GM21390 (cell line): ENCODE data around the gene SLC9A9.
"Not testable (repeated sequence)": the region's sequence is repeated elsewhere in the genome, so short reads cannot be mapped to it uniquely, and the experiment has no call there.

Experiments
- ATAC-seq: cut with Tn5 transposase; IDR thresholded peaks from one replicate; pipeline ENCODE4 v1.9.1; 2021; ENCODE audit not compliant: unreplicated experiment

SLC9A9 gene

DNA sequence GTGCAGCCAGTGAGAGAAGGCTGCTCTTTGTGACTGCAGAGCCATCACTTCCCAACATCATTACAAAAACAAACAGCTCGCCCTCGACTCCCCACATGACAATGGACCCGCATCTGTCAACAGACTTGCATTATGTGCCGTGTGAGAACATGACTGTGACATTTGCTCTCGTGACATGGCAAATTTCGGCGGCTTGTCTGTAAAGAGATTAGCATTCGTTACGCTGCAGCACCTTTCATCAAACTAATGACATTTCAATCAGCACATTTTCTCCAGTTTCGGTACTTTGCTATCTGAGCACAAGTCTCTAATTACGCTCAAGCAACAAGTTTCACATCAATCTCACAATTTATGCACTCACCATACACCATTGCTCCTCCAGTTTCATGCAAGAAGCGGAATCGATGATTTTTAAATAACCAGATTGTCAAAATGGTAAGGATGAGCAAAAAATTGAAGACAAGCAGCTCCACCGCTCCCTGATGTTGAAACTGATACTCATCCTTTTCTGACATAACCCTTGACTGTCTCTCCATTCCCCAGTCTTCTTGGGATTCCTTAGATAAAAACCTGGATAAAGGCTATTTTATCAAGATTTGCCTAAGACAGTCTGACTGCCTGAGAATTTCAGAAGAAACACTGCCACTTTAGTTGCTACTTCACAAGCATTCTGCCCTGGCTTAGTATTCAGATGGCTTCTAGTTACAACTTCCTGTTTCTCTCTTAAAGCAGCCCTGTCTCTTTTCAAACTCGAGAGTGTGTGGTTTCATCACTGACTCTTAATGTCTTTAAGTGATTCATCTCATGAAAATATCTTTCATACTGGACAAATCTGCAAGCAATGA lies at the start of gene SLC9A9:
SLC9A9 (minus strand) TSS at position 682 of the 845 bp plus-strand sequence; CDS start at position 536, 146 bp downstream.
- ATAC-seq = peak; percentile 87

DNA sequence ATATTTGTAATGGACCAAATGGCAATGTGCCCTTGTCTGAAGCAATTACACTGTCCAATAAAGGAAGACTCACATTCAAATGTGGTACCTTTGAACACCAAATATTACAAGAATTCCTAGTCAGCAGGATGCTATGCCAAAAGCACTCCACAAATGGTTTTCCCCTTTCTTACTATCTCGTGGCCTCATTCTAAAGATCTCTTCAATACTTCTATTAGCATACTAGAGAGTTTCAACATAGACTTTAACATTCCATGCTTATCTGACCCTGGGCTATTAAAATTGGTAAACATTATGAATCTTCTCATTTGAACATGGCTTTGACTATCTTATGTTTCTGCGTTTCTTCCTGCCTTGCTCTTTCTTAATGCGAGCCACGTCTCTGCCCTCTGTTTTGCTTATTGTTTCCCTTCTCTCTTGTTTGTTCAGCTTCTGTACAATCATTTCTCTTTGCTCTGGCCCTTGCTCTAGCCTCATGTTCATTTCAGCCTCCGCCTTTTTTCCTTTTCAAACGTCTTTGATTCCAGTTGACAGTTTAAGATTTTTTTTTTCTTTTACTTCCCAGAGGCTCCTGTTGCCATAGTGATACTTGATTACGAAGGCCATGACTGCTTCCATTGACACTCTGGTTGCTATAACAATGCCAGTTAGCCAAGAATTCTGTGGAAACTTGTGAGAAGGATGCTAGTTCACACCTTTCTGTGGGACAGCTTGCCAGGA lies 49.5 kb upstream of the SLC9A9 start:
- no peak for ATAC-seq

DNA sequence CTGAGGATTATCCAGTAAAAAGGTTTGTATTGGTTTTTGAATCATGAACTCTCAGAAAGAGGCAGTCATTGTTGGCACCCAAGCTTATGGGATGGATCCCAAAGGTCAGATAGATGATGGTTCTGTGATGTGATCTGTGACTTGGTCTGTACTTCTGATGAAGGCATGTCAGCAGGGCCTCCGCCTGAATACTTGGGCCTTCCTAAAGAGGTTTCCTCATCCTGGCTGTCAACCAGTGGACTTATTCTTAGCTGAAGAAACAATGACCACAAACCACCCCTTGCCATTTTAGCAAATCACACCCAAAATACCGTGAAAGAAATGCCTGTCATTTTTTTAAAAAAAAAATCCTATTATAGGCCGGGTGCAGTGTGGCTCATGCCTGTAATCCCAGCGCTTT lies 48.2 kb upstream of the SLC9A9 start:
- no peak for ATAC-seq

DNA sequence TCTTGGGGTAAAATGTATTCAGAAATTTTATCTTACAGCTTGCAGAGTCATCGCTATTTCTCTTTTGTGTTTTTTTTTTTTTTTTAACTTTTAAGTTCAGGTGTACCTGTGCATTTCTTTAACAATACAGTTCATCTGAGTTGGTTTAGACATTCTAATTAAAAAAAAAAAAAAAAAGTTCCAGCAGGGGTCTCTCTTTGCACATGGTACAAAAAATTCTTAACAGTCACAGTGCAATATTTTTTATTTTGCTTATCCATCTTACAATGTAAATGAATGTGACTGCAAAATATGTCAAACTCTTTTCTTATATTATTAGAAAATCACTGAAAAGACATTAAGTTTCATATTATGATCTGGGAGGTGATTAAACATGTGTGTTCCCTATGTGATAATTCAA lies 47.5 kb upstream of the SLC9A9 start:
- no peak for ATAC-seq

DNA sequence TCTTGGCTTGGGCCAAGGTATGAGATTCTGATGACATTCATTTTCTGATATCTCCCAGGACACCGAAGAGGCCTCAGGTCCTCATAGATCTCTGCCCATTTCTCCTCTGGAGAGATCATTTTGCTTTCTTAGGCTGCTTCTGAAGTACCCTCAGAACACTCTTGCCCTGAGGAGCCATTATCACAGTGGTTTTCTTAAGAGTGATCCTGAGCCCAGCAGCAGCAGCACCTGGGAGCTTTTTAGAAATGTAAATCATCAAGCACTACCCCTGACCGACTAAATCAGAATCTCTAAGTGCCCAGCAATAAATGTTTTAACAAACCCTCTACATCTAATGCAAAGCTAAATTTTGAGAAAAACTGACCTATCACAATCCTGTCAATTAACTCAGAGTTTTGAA lies 40.6 kb upstream of the SLC9A9 start:
- no peak for ATAC-seq

DNA sequence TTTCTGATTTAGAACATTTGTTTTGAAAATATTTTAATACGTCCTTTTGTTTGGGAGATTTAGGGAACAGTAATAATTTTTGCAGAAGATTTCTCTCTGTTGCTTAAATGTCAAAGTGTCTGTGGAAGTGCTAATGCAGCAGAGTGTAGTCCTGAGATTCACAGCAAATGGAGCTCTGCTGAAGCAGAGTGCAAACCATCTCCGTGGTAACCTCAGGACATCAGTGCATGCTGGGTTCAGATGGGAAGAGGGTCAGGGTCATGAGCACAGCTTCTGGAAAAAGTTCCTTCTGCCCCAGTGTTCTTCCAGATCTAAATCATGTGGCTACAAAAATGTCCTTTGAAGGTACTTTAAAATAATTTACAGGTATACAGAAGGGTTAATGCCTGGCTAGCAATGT lies 39.9 kb upstream of the SLC9A9 start:
- ATAC-seq = no peak

DNA sequence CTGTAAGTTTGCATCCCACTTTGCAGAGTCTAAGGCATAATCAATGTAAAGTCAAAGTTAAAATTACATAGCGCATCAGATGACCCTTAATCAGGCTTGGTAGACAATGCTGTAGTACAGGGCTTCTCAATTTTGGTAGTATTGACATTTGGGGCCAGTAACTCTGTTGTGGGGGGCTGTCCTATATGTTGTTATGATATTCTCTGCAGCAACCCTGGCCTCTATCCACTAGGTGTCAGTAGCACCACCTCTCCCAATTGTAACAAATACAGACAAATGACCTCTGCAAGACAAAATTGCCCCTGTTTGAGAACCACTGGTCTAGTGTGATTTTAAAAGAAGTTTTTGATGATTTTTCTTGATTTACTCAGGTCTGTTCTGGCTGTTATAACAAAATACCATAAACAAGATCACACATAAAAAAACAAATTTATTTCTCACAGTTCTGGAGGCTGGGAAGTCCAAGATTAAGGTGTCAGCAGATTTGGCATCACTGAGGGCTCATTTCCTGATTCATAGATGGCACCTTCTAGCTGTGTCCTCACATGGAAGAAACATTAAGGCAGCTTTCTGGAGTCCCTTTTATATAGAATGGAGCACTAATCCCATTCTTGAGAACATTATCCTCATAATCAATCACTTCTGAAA lies 37.6 kb upstream of the SLC9A9 start:
- peak; percentile 89 for ATAC-seq

DNA sequence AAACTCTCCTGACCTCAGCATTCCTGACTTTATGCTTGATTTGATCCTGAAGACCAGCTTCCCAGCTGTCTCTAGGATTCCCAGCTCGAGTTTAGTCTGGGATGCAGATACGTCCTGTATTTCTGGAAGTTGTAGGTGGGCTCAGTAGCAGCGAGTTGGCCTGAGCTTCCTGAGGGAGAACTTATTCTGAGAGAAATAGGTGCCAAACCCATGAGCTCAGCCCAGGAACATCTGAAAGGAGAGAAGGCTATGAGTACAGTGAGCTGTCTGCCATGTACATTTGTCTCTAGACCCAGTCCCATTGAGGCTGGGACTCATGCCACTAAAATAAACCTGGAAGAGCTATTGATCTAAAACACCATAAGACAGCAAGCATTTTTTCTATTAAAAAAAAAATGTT lies 36.6 kb upstream of the SLC9A9 start:
- ATAC-seq = no peak

DNA sequence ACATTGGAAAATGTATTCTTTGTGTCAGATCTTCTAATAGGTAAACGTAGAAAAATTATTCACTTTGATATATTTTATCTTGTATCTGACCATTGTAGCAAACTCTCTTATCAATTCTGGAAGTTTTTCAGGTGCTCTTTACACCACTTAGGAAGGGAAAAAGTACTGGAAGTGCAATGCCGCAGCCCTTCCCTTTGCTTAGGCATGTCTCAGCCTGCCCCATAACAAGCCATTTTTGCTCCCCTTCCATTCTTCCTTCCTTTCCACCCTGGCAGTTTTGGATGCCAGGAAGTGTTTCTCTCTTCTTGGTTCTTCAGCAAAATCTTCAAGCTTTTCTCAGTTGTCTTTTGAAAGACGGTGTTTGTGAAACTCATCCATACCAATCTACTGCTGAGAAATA lies 34.9 kb upstream of the SLC9A9 start:
- no peak for ATAC-seq

- ATAC-seq = no peak
Measured at GRCh38 chr3:143881095-143881494, 32.8 kb upstream of the SLC9A9 start.

DNA sequence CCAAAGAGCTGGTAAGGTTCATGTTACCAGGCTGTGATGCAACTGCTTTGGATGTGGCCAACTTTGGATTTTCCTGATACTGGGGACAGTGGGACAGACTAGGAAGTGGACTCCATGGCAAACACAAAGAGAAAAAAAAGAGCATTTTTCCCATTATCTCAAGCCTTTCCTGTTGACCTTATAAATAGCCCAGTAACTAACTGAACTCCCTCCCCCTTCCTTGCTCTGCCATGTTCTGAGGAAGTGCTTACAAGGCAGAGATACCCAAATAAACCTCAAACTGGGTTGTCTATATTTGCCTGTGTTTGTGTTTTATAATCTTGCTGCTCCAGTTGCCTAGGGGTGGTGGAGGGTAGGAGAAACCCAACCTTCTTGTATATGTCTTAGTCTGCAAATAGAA lies 27.3 kb upstream of the SLC9A9 start:
- no peak for ATAC-seq

- ATAC-seq = not testable (repeated sequence)
Measured at GRCh38 chr3:143873553-143873952, 25.3 kb upstream of the SLC9A9 start.

DNA sequence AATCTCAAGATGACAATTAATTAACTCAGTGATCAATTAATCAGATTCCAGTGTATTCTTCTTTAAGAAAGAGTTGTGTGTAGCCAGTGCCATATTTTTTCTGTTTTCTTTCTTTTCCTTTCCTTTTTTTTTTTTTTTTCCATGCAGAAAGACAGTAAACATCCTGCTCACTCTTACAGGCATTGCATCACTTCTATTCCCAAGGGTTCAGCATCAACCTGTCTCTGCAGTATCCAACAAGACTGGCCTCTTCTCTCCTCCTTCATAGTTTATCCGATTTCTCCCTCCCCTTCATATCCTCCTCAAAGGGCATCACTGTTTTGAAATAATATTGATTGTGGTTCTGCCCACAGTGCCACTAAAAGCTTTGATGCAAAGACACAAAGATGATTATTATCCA lies 17.0 kb upstream of the SLC9A9 start:
- no peak for ATAC-seq

DNA sequence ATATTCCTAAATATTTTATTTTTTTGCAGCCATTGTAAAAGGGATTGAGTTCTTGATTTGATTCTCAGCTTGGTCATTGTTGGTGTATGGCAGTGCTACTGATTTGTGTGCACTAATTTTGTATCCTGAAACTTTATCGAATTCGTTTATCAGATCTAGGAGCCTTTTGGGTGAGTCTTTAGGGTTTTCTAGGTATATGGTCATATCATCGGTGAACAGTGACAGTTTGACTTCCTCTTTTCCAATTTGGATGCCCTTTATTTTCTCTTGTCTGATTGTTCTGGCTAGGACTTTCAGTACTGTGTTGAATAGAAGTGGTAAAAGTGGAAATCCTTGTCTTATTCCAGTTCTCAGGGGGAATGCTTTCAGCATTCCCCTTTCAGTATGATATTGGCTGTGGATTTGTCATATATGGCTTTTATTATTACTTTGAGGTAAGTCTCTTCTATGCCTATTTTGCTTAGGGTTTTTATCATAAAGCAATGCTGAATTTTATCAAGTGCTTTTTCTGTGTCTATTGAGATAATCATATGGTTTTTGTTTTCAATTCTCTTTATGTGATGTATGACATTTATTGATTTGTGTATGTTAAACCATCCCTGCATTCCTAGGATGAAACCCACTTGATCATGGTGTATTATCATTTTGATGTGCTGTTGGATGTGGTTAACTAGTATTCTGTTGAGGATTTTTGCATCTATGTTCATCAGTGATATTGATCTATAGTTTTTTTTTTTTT lies 11.4 kb upstream of the SLC9A9 start:
- ATAC-seq = no peak

- no peak for ATAC-seq
Measured at GRCh38 chr3:143856252-143856970, 8.1 kb upstream of the SLC9A9 start.

DNA sequence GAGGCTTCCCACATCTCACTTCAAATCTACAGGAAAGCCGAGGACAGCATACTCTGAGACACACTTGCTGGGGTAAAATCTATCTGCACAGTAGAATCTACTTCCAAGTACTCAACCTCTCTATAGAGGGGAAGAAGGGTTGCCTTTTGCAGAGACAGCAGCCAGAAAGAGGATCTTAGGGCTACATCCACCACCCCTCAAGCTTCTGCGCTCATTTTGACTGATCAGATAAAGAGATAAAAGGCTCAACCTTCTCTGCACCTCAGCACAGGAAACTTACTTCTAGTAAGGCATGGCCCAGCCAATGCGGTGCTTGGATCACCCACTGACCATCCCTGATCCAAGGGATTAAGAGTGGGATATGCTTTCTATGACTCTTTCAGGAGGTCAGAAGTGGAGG lies 6.9 kb upstream of the SLC9A9 start:
- no peak for ATAC-seq

DNA sequence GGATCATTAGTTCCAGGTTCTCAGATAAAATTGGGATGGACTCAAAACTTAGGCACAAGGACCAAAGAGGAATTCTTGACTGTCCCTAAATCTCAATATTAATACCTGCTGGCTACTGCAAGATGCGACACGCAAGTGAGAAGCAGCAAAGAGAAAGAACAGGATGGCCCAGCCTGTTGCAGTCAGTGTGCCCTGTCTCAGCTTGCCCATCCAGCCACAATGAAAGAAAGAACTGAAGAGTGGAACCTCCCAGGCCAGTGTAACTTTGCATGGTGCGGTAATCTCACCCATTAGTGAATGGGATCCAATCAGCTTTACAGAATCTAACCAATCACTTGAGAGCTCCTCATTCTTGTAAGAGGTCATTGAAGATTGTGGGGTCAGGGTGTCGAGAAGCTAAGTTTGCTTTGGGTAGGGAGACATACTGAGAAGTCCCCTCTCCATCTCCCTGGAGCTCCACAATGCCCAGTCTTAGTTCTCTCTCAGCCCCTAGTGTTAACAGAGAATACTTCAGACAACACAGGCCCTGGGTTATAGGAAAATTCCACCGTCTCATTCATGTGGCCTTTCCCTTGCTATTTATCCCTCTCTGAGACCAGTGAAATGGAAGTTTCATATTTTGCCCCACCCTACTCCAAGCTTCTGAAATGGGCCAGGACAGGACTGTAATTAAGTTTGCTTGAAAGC lies 3.2 kb upstream of the SLC9A9 start:
- ATAC-seq = no peak

GRCh38 chr3:143850877-143851276 lies 2.6 kb upstream of the SLC9A9 start:
- ATAC-seq = no peak

- peak; percentile 43 for ATAC-seq
Measured at GRCh38 chr3:143849854-143850549, 1.7 kb upstream of the SLC9A9 start.
